Karpas-422 (cell line): Measurements from ENCODE around the gene MED13L. TPM values are rescaled to one million over a fixed set of nuclear protein-coding genes. Genes with fewer than 3 reads are reported as not detected.

Experiments
- DNase-seq: peaks from one replicate; pipeline ENCODE4 v3.0.0-alpha.2; 2015
- H2AFZ ChIP-seq: fragments of 200-600 bp; sonication (generic); 2 replicates; pipeline ENCODE4 v1.6.1; 2014; ENCODE audit warnings: antibody characterized with exemption, low read length, mixed read lengths
- H3K27ac ChIP-seq: fragments of 200-600 bp; sonication (generic); 2 replicates; pipeline ENCODE4 v1.5.1; 2014; ENCODE audit warnings: mild to moderate bottlenecking, low read length, moderate library complexity
- H3K27me3 ChIP-seq: fragments of 200-600 bp; sonication (generic); 2 replicates; pipeline ENCODE4 v1.6.1; 2014; ENCODE audit warnings: low read length, mixed read lengths
- H3K36me3 ChIP-seq: fragments of 200-600 bp; sonication (generic); 2 replicates; pipeline ENCODE4 v1.6.1; 2014; ENCODE audit warnings: low read length, mixed read lengths; ENCODE audit not compliant: insufficient read depth
- H3K4me1 ChIP-seq: fragments of 200-600 bp; sonication (generic); 2 replicates; pipeline ENCODE4 v1.6.1; 2014; ENCODE audit warnings: mild to moderate bottlenecking, low read length, mixed read lengths
- H3K4me2 ChIP-seq: fragments of 200-600 bp; sonication (generic); 2 replicates; pipeline ENCODE4 v1.6.1; 2014; ENCODE audit warnings: low read length, low read depth, mild to moderate bottlenecking; ENCODE audit not compliant: poor library complexity, severe bottlenecking
- H3K4me3 ChIP-seq: fragments of 200-600 bp; sonication (generic); 2 replicates; pipeline ENCODE4 v1.5.1; 2014; ENCODE audit warnings: mild to moderate bottlenecking, antibody characterized with exemption, low read length, mixed read lengths
- H3K79me2 ChIP-seq: fragments of 200-600 bp; sonication (generic); 2 replicates; pipeline ENCODE4 v1.6.1; 2014; ENCODE audit warnings: mild to moderate bottlenecking, low read length, mixed read lengths
- H3K9ac ChIP-seq: fragments of 200-600 bp; sonication (generic); 2 replicates; pipeline ENCODE4 v1.6.0; 2014; ENCODE audit warnings: low read length
- H3K9me2 ChIP-seq: fragments of 200-600 bp; sonication (generic), shearing (Covaris generic); replicated peaks from 2 replicates; pipeline ENCODE4 v1.6.0; 2014; ENCODE audit warnings: mild to moderate bottlenecking, low read length, moderate library complexity; ENCODE audit not compliant: insufficient read depth
- H3K9me3 ChIP-seq: fragments of 300-700, 200-600 bp; sonication (generic); 2 replicates; pipeline ENCODE4 v1.6.1; 2014; ENCODE audit warnings: low read length, mixed read lengths
- H4K20me1 ChIP-seq: fragments of 200-600 bp; sonication (generic); 2 replicates; pipeline ENCODE4 v1.6.1; 2014; ENCODE audit warnings: mild to moderate bottlenecking, antibody characterized with exemption, low read length, low read depth; ENCODE audit not compliant: insufficient read depth
- total RNA-seq: library from RNA; depleted of rRNA; stranded (reverse); fragments of >200 nt; shearing (Covaris generic); gene quantifications from 2 replicates; pipeline ENCODE4 v1.2.3, GENCODE V29; 2014; ENCODE audit warnings: low replicate concordance

The MED13L gene
- total RNA-seq, 1 experiment from 2014 or later, result 37.5 TPM

DNA sequence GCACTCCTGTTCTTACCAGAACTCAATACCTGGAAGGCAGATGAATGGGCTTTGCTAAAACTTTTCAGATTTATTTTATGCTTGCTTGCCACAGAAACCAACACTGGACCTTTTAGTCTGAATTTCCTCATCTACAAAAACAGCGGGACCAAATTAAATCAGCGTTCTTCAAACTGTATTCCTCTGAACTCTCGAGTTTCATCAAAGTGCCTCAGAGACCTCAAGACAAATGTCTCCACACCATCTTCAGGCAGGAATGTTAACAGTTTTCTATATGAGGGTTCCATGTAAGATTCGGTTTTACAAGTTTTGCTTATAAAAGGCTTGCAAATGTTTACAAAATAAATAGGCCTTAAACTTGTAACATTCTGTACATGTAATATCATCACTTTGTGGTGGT is 74.6 kb downstream of the MED13L start:
- H3K27me3 ChIP-seq, result no peaks in the 10 kb centered on the region
- no peak overlapping the region for H2AFZ ChIP-seq
- no peak overlapping the region for H3K4me2 ChIP-seq
- no peaks in the 10 kb centered on the region for H3K36me3 ChIP-seq
- no peak overlapping the region for H3K27ac ChIP-seq
- H3K79me2 ChIP-seq, result no peaks in the 10 kb centered on the region
- peaks cover 49% of the 10 kb centered on the region for H4K20me1 ChIP-seq
- no peaks in the 10 kb centered on the region for H3K4me1 ChIP-seq
- H3K9me2 ChIP-seq, result no peaks in the 10 kb centered on the region
- DNase-seq, result no peak
- no peak overlapping the region for H3K9ac ChIP-seq
- H3K9me3 ChIP-seq, result no peaks in the 10 kb centered on the region
- no peak overlapping the region for H3K4me3 ChIP-seq

DNA sequence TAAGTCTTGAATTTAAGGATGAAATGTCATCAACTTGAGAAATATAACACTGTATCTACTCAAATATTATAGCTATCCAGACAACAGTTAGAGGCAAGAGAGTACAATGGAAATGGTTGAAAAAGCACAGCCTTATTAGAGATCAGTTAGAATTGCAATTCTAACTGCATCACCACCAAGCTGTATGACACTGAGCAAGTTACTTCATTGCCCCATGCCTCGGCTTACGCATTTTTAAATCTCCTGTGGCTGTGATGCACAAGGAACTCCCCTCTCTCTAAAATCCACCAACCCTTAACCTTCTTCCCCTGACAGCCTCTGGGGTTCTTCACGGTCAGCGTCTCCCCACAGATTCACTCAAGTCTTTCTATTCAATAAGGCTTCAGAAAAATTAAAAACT is 75.1 kb downstream of the MED13L start:
- H2AFZ ChIP-seq, result no peak overlapping the region
- H3K9ac ChIP-seq, result no peak overlapping the region
- DNase-seq, result no peak
- peaks cover 48% of the 10 kb centered on the region for H4K20me1 ChIP-seq
- no peak overlapping the region for H3K4me2 ChIP-seq
- H3K27ac ChIP-seq, result no peak overlapping the region
- H3K79me2 ChIP-seq, result no peaks in the 10 kb centered on the region
- H3K9me2 ChIP-seq, result no peaks in the 10 kb centered on the region
- no peaks in the 10 kb centered on the region for H3K9me3 ChIP-seq
- no peaks in the 10 kb centered on the region for H3K36me3 ChIP-seq
- H3K4me3 ChIP-seq, result no peak overlapping the region
- no peaks in the 10 kb centered on the region for H3K4me1 ChIP-seq
- no peaks in the 10 kb centered on the region for H3K27me3 ChIP-seq

DNA sequence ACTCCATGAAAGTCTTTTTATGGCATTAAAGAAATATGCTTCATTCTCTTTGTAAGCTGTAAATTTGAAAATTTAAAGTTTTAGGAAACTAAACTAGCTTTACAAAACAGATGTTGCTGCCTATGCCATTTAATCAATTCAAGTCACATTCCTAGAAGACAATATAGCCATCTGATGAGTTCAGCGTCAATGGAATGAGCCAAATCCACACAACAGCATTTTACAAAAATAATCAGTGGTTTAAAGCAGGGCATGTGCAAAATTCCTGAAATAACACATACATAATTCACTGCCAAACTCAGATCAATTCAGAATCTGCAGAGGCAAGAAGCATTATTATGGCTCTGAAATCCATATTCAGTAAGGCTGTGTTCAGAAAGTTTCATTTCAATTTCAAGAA is 75.6 kb downstream of the MED13L start:
- Histone ChIP-seq H3K4me1 (no peaks in the 10 kb centered on the region), H3K36me3 (no peaks in the 10 kb centered on the region), H3K9ac (no peak overlapping the region), H4K20me1 (peaks cover 48% of the 10 kb centered on the region), H3K27ac (no peak overlapping the region), H3K79me2 (no peaks in the 10 kb centered on the region), H3K27me3 (no peaks in the 10 kb centered on the region), H3K4me2 (no peak overlapping the region), H3K4me3 (no peak overlapping the region), H3K9me3 (no peaks in the 10 kb centered on the region), H3K9me2 (no peaks in the 10 kb centered on the region), H2AFZ (no peak overlapping the region)
- no peak for DNase-seq

DNA sequence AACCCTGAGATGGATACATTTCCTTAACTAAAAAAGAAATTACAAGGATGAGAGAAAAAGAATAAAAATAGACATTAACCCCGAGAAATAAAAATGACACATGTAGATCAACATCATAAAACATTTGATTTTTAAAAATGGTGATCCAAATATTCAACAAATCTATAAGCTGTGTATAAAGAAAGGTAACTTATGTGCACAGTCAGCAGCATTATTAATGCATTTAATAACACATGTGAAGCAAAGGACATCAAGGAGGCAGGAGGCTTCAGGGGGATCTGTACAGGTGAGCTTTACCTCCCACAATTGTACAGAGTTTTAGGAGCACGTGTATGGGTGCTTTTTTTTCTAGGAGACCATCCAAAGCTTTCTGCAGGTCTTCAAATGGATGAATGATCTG is 76.1 kb downstream of the MED13L start:
- Histone ChIP-seq H3K27me3 (no peaks in the 10 kb centered on the region), H3K9me2 (no peaks in the 10 kb centered on the region), H3K4me2 (no peak overlapping the region), H3K4me1 (no peaks in the 10 kb centered on the region), H2AFZ (no peak overlapping the region), H3K27ac (no peak overlapping the region), H3K9ac (no peak overlapping the region), H3K9me3 (no peaks in the 10 kb centered on the region), H3K4me3 (no peak overlapping the region), H4K20me1 (peaks cover 48% of the 10 kb centered on the region), H3K36me3 (no peaks in the 10 kb centered on the region), H3K79me2 (no peaks in the 10 kb centered on the region)
- no peak for DNase-seq

DNA sequence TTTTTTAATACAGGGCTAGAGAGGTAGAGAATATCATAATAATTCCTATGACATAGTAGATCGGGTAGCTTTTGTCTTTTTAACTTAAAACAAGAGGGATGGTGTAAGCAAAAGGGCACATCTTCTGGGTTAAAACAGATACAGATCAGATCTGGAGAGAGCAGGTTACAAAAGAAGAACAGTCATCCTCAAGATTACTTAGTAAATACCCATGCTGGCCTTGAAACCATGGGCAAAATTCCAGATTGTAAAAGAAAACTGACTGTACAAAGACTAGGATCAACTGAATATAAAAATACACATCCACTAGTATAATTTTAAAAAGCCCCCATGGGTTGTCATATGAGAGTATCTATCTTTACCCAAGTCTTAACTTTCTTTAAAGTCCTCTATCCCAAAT is 76.7 kb downstream of the MED13L start:
- H3K4me1 ChIP-seq, result no peaks in the 10 kb centered on the region
- no peak overlapping the region for H2AFZ ChIP-seq
- DNase-seq, result no peak
- H3K4me2 ChIP-seq, result no peak overlapping the region
- H3K9me3 ChIP-seq, result no peaks in the 10 kb centered on the region
- no peaks in the 10 kb centered on the region for H3K9me2 ChIP-seq
- H3K36me3 ChIP-seq, result no peaks in the 10 kb centered on the region
- H3K9ac ChIP-seq, result no peak overlapping the region
- H4K20me1 ChIP-seq, result peaks cover 49% of the 10 kb centered on the region
- H3K27ac ChIP-seq, result no peak overlapping the region
- H3K79me2 ChIP-seq, result no peaks in the 10 kb centered on the region
- no peak overlapping the region for H3K4me3 ChIP-seq
- H3K27me3 ChIP-seq, result no peaks in the 10 kb centered on the region

DNA sequence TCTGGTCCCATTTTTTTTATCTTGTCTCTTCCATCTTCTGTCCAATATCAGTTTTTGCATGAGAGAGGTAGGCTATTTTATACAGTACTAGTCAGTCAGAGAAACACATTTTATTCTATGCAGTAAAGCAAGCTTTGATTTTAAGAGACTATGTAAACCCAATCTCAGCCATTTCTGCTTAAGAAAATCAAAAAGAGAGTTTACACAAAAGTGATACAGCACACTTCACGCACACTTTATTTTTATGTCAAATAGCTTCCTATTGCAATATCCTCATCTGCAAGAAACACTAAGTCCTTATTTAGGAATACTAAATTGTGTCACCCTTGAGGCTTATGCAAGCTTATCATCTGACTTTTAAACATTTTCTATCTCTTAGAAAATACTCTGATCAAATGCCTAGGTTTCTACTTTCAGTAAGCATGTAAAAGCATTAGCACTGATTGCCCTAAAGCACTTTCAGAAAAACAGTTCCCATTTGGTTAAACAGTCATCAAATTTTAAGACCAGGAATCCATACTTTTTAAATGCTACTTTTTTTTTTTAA is 78.3 kb downstream of the MED13L start:
- H3K36me3 ChIP-seq, result no peaks in the 10 kb centered on the region
- no peaks in the 10 kb centered on the region for H3K4me1 ChIP-seq
- no peak overlapping the region for H3K9ac ChIP-seq
- no peaks in the 10 kb centered on the region for H3K9me2 ChIP-seq
- DNase-seq, result no peak
- no peaks in the 10 kb centered on the region for H3K79me2 ChIP-seq
- no peak overlapping the region for H3K4me3 ChIP-seq
- no peaks in the 10 kb centered on the region for H3K27me3 ChIP-seq
- no peaks in the 10 kb centered on the region for H3K9me3 ChIP-seq
- H3K27ac ChIP-seq, result no peak overlapping the region
- no peak overlapping the region for H3K4me2 ChIP-seq
- peaks cover 49% of the 10 kb centered on the region for H4K20me1 ChIP-seq
- no peak overlapping the region for H2AFZ ChIP-seq

DNA sequence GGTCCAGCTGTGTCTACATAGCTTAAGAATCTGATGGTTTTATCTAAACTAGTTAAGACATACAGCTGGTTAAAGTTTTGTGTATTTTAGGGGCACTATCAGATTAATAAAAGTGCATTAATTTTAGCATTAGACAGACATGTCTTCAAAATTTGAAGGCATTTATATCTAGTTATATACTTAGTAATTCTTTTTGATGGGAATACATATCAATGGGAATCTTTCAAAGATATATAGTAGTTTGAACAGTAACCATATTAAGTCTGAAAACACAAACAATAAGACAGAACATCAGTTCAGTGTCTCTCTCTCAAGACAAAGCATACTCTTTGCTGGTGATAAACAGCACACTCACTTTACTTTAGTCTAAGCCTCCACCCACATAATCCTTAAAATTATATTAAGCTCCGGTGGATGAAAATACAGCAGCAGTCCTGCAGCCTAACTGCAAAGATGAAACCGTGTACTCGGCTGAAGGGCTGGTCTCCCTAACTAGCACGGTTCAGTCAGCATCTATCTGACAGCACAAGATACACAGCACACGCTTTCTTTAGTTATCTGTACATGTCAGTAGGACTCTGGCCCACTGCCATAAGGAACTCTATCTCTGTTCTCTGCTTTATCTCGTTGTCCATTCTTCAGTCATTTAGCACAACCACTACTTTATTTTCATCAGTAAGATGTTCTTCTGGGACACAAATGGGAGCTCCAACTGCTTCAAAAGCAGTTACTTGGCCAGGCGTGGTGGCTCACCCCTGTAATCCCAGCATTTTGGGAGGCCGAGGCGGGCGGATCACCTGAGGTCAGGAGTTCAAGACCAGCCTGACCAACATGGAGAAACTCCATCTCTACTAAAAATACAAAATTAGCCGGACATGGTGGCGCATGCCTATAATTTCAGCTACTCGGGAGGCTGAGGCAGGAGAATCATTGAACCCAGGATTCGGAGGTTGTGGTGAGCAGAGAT is 80.5 kb downstream of the MED13L start:
- H3K4me3 ChIP-seq, result no peak overlapping the region
- H3K9me3 ChIP-seq, result no peaks in the 10 kb centered on the region
- H3K9ac ChIP-seq, result no peak overlapping the region

DNA sequence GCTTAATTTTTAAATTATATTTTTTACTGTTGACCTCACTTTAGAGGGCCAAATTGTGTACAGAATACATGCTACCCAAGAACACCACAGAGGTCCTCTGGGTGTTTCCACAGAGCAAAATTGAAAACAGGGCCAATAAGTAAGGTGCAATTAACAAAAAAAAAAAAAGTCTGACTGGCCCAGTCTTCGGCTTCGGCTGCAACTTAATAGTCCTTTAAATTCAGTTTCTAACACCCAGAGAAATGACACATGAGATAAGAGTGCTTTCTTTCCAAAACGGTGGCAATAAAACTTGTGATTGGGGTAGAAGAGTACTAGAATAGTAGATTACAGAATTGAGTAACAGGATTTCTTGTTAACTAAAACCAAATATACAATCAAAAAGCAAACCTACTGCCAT is 81.3 kb downstream of the MED13L start:
- Histone ChIP-seq H3K27ac (no peak overlapping the region), H3K27me3 (no peaks in the 10 kb centered on the region), H3K9me3 (no peaks in the 10 kb centered on the region), H3K9ac (no peak overlapping the region), H2AFZ (no peak overlapping the region), H3K4me3 (no peak overlapping the region), H3K9me2 (no peaks in the 10 kb centered on the region), H3K79me2 (no peaks in the 10 kb centered on the region), H3K4me2 (no peak overlapping the region), H3K36me3 (no peaks in the 10 kb centered on the region), H4K20me1 (peaks cover 34% of the 10 kb centered on the region), H3K4me1 (no peaks in the 10 kb centered on the region)
- DNase-seq, result no peak

More for the DNA sequence above, 80.5 kb downstream of the MED13L start:
- DNase-seq, result no peak
- no peaks in the 10 kb centered on the region for H3K9me2 ChIP-seq
- H3K4me2 ChIP-seq, result no peak overlapping the region
- peaks cover 40% of the 10 kb centered on the region for H4K20me1 ChIP-seq
- no peaks in the 10 kb centered on the region for H3K36me3 ChIP-seq
- H3K4me1 ChIP-seq, result no peaks in the 10 kb centered on the region
- no peaks in the 10 kb centered on the region for H3K27me3 ChIP-seq
- H3K27ac ChIP-seq, result no peak overlapping the region
- no peaks in the 10 kb centered on the region for H3K79me2 ChIP-seq
- no peak overlapping the region for H2AFZ ChIP-seq
